ENCODE measurements around the gene TOE1.
A peak's percentile ranks its signal among the peaks of the same experiment; 100 is the strongest.

TOE1 gene

DNA sequence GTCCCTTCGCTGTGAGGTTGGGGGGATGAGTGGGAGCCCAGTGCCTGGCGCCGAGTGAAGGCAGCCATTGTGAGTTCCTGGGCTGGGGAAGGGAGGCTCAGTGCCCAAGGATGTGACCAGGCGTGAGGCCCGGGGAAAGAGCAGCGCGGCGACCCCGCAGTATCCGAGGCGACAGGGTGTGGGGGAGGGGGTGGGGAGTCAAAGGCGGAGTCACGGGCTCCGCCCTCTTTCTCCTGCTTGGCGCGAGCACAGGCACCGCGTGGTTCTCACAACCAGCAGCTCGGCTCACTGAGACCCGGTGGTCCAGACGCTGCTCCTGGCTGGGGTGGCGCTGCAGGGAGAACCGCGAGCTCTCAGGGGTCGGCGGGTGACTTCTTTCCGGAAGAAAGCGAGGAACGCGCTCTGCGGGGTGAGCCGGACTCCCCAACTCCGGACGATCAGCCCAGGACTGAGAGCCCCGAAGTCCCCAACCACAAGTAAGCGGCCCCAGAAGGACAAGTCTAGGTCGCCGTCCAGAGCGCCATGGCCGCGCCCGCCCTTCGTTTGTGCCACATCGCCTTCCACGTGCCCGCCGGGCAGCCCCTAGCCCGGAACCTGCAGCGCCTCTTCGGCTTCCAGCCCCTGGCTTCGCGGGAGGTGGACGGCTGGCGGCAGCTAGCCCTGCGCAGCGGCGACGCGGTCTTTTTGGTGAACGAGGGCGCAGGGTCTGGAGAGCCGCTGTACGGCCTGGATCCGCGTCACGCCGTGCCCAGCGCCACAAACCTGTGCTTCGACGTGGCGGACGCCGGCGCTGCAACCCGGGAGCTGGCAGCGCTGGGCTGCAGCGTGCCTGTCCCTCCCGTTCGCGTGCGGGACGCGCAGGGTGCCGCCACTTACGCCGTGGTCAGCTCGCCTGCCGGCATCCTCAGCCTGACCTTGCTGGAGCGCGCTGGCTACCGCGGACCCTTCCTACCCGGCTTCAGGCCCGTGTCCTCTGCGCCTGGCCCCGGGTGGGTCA lies 13.0 kb upstream of the TOE1 start, which contains the start of gene HPDL:
Gene HPDL, plus strand, starts transcription at position 269 of the 997 bp plus-strand sequence. Its CDS starts 254 bp downstream, at position 523.
- peak; percentile 60 to 80 for DNase-seq (ENCODE audit: low read depth in 2 of 2)

DNA sequence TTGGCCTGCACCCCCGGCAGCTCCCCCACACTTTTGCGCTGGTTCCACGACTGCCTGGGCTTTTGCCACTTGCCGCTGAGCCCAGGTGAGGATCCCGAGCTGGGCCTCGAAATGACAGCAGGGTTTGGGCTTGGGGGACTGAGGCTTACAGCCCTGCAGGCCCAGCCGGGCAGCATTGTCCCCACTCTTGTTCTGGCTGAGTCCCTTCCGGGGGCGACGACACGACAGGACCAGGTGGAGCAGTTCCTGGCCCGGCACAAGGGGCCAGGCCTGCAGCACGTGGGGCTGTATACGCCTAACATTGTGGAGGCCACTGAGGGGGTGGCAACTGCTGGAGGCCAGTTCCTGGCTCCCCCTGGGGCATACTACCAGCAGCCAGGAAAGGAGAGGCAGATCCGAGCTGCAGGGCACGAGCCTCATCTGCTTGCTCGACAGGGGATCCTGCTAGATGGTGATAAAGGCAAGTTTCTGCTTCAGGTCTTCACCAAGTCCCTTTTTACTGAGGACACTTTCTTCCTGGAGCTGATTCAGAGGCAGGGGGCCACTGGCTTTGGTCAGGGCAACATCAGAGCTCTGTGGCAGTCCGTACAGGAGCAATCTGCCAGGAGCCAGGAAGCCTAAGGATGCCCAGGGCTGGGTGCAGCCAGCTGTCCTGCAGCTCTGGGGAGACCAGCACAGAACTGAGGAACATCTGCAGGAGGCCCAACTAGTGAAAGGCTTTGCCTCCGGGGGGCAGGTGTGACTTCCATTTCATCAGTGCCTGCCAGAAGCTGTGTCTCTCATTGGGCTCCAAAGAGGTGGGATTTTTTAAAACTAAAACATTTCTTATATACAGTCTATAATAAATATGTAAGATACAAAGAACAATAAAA lies 12.1 kb upstream of the TOE1 start:
- no peak for DNase-seq (ENCODE audit: low read depth in 2 of 2)

DNA sequence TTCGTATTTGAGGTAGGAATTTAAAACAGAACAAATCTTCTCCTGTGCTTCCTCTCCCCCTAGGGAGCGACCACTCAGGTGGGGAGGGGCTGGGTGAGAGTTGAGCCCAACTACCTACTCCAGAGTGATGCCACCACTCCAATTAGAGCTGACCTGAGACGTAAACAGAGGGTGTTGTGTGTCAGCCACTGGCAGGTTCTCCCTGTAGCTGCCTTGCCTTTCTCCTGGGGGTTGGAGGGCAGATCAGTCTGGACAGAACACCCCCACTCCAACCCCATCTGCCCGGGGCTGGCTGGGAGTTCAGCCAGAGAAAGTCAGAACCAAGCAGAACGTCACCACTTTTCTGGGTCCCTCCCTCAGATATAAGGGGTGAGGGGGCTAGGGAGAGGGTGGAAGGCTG lies 11.3 kb upstream of the TOE1 start:
- DNase-seq (ENCODE audit: low read depth in 2 of 2) = no peak

DNA sequence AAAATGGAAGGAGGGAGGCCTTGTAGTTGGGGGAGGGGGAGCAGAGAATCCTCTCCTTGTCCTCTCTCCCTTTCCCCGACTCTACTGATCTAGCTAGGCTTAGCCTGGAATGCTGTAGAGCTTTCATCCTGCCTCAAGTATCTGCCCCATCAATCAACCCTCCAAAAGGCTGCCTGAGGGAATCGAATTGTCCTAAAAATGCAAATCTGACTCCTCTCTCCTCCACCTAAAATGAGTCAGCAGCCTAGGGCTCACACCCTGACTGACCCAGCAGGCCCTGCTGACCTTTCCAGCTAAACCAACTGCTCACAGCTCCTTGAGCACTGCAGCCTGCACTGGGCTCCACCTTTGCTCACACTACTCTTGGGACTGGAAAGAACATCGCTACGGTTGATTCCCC lies 10.5 kb upstream of the TOE1 start:
- no peak for DNase-seq (ENCODE audit: low read depth in 2 of 2)

DNA sequence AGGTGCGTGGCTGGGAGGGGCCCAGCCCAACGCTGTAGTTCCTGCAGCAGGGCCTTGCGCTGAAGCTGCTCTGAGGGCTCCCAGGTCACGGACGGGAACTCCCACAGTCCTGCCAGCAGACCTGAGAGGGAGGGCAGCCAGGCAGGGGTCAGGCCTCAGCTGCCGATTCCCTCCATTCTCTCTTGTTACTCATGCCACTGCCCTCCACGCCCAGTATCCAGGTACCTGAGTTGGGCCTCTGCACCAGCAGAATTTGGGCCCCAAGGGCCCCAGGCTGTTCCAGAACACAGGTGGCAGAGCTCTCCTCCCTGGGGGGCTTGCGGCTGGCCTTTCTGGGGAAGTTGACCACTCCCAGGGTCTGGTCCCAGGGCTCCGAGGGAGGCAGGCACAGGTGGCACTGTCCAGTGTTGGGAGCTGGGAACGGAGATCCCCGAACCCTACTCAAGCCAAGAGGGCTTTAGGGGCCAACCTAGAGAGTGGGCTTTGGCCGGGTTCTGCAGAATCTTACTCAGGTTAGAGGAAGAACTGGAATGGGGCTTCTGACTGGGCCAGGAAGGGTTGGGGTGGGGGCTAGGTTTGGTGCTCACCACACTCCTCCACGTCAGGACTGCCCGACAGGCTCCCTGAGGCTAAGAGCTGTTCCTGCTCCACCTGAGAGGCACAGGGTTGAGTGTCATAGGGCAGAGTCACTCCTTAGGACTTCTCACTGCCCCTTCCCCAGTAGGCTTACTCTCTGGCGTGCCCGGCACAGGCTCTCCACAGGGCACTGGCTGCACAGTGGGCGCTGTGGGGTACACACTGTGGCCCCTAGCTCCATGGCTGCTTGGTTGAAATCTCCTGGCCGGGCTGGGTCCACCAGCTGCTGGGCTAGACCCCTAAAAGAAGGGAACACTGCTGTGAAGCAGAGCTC lies 8.3 kb upstream of the TOE1 start:
- no peak for DNase-seq (ENCODE audit: low read depth in 2 of 2)

DNA sequence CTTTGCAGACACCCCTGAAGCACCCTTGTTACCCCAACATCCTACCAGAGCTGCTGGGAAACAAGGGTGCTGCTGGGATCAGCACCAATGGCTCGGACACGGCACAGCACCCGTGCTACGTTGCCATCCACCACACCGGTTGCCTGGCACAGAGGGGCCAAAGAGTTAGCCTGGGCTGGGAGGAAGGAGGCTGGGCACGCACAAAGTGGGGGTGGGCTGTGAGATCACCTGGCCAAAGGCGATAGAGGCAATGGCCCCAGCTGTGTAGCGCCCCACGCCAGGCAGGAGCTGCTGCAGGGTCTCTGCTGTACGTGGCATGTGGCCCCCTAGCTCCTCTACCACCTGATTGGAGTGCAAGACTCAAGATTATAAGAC lies 7.6 kb upstream of the TOE1 start:
- no peak for DNase-seq (ENCODE audit: low read depth in 2 of 2)

DNA sequence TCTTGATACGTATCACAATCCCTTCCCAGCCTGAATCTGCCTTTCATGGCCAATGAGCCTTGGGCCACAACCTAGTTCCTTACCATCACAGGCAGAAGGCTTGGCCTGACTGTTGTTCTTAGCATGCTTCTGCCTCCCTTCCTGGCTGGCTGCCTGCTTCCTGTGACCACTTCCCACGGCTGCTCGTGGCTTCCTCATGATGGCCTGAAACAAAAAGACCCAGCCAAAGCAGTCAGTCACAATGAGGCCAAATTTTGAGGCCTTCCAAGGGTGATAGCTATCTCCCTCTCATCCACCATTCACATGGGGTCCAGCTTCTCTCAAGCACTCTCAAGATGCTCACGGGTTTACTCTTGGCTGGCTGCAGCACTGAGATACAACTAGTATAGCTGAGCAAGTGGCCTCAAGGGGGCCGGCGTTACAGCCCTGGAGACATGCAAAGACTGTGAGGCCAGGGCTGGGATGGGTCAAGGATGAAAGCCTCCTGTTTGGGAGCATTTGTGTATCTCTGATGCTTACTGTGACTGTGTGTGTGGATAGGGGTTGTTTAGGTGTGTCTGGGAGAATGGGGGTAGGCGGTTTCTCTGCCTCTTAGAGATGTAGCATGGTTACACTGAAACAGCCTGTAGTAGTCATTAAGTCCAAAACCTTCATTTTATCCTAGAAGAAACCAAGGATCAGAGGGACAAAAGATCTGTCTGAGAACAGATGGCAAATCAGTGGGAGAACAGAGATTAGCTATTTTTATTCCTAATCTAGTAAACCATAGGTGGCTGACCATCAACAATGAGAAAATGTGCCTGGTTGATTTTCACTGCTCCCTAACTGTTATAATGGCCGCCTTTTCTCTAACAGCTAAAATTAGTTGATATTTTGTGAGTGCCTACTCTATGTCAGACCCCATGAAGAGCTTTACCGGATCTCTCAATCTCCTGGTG lies 5.4 kb upstream of the TOE1 start:
- no peak for DNase-seq (ENCODE audit: low read depth in 2 of 2)

DNA sequence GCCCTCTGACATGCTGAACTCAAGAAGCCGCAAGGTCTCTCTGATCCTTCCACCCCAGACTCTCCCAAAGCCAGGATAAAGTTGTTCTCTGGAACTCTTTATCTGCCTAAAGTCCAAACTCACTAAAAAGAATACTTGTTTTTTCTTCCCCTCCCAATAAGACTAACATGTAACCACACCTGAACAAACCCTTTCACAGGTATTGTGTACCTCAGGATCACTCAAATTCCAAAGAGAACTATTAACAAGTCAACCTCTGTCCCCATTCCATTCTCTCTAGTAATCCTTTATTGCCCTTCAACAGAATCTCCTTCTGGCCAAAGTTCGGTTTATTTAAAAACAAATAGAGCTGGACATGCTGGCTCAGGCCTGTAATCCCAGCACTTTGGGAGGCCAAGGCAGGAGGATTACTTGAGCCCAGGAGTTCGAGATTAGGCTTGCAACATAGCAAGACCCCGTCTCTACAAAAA lies 4.1 kb upstream of the TOE1 start:
- DNase-seq (ENCODE audit: low read depth in 2 of 2) = no peak

DNA sequence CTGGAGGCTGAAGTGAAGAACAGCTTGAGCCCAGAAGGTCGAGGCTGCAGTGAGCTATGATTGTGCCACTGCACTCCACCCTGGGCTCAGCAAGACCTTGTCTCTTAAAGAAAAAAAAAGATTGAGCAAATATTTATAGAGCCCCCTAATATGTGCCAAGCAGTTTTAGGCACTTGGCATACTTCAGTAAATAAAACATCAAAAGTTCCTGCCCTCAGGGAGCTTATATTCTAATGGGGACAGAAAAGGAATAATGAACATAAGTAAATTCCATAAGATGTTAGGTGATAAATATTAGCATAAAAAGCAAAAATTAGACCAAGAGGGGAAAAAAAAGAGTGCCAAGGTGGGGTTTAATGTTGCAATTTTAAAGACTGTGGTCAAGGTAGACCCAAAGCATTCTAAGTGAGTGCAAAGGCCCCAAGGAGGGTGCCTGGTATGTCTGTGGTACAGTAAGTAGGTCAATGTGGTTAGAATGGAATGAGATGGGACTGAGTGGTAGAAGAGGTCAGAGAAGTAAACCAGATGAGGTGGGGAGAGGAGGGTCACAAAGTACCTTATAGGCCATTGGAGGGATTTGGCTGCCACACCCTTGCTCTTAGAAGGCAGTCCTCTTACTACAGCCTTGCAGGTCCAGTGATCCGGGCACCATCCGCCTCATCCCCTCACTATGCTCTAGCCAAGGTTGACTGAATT lies 2.2 kb upstream of the TOE1 start:
- no peak for DNase-seq (ENCODE audit: low read depth in 2 of 2)

DNA sequence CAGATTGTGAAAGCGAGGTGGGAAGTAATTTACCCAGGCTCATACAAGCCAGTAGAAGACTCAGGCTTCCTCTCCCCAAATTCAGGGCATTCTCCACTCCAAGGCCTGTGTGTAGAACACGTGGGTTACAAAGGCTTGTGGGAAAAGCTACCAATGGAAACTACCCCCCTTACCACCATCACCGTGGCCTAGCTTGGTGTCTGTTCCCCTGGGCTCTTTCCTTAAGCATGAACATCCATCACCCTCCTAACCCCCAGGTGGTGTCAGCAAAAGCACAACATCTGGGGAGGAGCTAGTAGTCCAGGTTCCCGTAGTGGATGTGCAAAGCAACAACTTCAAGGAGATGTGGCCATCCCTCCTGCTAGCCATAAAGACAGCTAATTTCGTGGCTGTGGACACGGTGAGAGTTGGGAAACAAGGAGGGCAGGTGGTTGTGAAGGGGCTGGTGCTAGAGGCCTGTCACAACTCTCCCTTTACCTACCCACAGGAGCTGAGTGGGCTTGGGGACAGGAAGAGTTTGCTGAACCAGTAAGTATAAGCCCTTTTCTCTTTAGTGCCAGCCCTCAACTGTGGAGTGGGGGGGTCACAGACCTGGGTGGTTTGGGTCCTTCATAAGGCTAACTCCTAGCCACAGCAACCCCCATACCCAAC lies 971 bp downstream of the TOE1 start:
- no peak for DNase-seq (ENCODE audit: low read depth in 2 of 2)

DNA sequence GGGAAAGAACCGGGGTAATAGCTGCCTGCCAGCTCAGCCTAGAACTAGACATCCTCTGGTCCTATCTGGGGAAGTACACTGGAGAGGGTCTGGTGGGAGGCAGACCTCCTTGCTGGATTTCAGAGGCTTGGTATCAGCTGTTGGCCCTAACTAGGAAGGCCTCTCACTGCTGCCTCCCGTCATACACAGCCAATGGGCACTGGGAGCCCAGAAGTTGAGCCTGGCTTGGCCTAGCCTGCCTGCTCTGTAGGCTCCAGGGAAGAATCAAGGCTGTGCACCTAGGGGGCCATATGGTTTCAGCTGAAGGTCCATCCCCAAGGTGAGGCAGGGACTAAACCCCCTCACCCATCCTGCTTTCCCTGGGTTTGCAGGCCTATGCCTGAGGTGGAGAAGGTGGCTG lies 4.5 kb downstream of the TOE1 start:
- DNase-seq (ENCODE audit: low read depth in 2 of 2) = no peak

DNA sequence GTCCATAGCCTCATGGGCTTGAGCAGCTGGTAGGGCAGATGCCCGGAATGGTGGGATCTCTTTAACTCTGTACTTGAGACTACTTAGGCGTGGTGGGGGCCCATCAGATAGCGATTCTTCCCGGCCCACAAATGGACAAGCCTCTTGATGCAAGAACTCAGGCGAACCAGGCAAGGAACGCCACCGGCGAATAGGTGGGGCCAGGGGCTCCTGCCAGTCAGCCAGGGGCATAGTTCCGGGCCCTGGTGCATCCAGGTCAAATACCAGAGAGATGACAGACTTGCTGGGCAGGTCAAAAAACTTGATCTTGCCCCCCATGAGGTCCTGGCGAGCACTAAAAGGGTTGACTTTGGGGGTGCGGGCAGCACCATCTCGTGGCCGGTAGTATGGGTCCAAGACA lies 5.0 kb downstream of the TOE1 start:
- no peak for DNase-seq (ENCODE audit: low read depth in 2 of 2)

DNA sequence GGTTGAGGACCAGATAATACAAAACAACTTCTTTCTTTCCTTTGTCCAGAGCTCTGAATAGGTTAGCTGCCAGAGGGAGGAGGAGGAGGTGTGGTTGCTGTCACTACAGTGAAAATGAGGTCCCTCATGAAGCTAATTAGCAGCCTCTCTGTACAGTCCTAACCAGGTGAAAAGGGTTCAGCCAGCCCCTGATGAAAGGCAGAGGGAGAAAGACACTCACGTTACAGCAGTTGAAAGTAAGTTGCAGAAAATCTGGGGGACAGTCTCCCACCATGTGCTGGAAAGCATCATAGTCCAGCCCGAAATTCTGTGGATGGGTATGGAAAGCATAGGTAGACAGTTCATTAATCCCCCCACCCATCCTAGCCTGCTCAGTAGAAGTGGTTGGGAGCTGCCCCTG lies 6.5 kb downstream of the TOE1 start:
- DNase-seq (ENCODE audit: low read depth in 2 of 2) = no peak

DNA sequence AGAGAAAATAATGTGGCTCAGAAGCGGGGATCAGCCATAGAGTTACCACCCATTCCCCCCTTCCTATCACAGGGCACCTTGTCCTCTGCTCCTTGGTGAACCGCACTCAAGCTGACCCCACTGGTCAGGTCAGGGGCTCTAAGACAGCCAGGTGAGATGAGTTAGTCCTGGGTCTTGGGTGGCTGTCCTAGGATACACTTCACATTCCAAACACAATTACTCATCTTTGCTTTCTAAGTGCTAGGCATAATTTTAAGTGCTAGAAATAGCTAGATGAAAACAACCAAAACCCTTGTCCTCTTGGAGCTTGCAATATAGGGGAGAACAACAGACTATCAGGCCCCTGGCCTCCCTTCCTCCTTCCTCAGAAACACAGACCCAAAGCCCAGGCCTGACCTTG lies 8.1 kb downstream of the TOE1 start:
- DNase-seq (ENCODE audit: low read depth in 2 of 2) = no peak

DNA sequence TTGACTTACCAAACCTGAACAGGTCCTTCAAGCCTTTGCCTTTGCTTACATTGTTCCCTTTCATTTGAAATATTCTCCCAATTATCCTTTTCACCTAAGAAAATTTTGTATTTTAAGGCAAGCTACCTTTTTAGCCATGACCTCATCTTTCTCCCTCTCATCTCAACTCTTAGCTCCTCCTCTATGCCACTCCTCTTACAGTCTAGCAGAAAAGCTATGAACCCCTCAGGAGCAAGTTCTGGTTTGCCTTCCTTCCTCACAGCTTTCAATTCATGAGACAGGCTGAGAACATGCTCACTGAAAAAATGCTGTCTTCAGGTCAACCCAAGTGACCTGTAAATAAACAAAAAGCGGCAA lies 8.6 kb downstream of the TOE1 start:
- DNase-seq (ENCODE audit: low read depth in 2 of 2) = no peak

DNA sequence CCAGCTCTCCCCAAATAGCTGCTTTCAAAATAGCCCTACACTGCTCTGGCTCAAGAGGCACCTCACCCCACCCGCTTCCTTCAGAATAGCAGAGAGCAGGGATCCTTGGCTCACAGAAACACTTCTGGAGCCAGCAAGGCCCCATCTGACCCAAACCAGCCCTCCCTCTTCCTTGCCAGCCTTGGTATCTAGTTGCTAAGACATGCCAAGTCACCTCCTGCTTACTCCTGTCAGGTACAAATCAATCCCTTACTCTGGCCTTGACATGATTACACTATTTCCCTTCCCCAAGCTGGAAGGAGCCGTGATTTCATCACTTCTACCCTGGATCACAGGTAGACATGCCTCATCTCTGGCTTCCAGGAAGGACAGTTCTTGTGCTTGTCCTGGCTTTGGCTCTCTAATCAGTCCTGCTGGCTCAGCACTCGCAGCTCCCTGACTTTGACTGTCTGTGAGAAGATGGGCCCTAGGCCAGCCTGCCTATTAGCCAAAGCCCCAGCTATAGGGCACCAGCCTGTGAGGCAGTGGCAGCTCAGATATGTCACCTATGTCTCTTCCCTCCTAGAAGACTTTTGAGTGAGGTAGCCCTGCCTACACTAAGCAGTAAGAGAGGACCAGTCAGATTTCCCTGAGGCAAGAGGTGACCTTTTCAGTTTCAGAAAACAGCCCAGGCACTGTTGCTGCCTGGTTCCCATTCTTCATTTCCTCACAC lies 9.2 kb downstream of the TOE1 start:
- no peak for DNase-seq (ENCODE audit: low read depth in 2 of 2)

DNA sequence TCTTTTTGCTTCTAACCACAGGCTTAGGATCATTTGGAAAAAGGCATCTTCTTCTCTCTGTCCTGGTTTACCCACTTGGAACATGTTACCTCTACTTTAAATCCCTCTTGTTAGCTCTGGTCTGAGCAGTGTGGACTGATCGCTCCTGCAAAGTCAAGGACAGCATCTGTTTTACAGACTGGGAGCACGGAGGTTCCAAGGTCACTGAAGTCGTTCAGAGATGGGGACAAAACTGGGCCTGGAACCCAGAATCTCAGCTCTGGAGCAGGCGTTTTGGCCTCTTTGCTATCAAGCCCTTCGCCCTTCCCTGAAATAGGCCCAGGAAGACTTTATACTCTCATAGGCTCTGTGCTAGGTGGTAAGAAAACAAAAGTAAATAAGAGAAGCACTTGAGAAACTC lies 11.5 kb downstream of the TOE1 start:
- no peak for DNase-seq (ENCODE audit: low read depth in 2 of 2)

DNA sequence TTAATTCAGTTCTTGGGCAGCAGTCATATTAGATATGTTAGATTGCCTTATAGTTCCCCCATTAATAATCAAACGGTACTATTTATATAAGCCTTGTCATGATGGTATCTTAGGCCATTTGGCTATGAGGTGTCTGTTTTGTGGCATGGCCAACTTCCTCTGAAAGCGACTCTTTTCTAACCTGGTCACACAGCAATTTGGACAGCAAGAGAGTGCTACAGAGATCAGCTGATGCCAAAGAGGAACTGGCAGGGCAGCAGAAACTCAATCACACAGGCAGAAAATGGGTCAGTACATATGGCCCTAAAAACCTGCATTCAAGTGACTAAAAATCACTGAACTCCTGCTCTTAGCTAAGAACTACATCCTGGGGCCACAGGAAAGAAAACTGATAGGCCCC lies 13.7 kb downstream of the TOE1 start:
- no peak for DNase-seq (ENCODE audit: low read depth in 2 of 2)

DNA sequence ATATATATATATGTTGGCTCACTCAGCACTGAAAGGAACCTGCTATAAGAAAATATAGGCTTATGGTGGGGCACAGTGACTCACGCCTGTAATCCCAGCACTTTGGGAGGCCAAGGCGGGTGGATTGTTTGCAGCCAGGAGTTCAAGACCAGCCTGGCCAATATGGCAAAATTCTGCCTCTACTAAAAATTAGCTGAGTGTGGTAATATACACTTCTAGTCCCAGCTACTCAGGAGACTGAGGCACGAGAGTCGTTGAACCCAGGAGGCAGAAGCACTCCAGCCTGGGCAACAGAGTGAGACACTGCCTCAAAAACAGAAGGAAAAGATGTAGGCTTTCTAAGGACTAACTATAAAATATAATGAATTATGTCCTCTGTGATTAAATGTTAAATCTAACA lies 14.9 kb downstream of the TOE1 start:
- no peak for DNase-seq (ENCODE audit: low read depth in 2 of 2)

Data from stimulated activated CD4-positive, alpha-beta T cell treated with anti-CD3 and anti-CD28 coated beads, Interleukin-12 subunit alpha, Interleukin-12 subunit beta, amount 100 ng/mL, for 24 hours (primary cell).